ENCODE measurements around the gene ARHGEF39. TPM values are rescaled to one million over a fixed set of nuclear protein-coding genes. Genes with fewer than 3 reads are reported as not detected.

ARHGEF39 gene
- total and polyA plus RNA-seq, 10 of the 15 experiments (the other 5 are each of a cell fraction or from before 2014, with no cell fraction given): 2.0 to 28.9 (median 13.2) TPM

DNA sequence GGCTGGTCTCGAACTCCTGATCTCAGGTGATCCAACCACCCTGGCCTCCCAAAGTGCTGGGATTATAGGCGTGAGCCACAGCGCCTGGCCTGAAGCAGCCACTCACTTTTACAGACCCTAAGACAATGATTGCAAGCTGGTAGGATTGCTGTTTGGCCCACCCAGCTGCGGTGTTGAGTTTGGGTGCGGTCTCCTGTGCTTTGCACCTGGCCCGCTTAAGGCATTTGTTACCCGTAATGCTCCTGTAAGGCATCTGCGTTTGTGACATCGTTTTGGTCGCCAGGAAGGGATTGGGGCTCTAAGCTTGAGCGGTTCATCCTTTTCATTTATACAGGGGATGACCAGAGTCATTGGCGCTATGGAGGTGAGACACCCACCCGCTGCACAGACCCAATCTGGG, 10.2 kb upstream of the ARHGEF39 start:
- no peak for TF ChIP-seq JUND (IDR thresholded peaks at IDR 0.05; ENCODE audit: low read depth, low read length)
- TF ChIP-seq, protein P1, sequence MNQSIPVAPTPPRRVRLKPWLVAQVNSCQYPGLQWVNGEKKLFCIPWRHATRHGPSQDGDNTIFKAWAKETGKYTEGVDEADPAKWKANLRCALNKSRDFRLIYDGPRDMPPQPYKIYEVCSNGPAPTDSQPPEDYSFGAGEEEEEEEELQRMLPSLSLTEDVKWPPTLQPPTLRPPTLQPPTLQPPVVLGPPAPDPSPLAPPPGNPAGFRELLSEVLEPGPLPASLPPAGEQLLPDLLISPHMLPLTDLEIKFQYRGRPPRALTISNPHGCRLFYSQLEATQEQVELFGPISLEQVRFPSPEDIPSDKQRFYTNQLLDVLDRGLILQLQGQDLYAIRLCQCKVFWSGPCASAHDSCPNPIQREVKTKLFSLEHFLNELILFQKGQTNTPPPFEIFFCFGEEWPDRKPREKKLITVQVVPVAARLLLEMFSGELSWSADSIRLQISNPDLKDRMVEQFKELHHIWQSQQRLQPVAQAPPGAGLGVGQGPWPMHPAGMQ (IDR thresholded peaks at IDR 0.05; ENCODE audit: borderline replicate concordance): no peak
- TF ChIP-seq, protein P2, sequence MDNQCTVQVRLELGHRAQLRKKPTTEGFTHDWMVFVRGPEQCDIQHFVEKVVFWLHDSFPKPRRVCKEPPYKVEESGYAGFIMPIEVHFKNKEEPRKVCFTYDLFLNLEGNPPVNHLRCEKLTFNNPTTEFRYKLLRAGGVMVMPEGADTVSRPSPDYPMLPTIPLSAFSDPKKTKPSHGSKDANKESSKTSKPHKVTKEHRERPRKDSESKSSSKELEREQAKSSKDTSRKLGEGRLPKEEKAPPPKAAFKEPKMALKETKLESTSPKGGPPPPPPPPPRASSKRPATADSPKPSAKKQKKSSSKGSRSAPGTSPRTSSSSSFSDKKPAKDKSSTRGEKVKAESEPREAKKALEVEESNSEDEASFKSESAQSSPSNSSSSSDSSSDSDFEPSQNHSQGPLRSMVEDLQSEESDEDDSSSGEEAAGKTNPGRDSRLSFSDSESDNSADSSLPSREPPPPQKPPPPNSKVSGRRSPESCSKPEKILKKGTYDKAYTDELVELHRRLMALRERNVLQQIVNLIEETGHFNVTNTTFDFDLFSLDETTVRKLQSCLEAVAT (IDR thresholded peaks at IDR 0.05): 0 out of 2 replicates have a peak, but pooled peaks have one; percentile 23
- ChIA-PET POLR2A (interaction anchor here (1.1 to 1.9 kb wide), 2 partner anchors 10 to 17 kb away, joined by 3 to 11 read pairs; partner anchors contain the start of genes ARHGEF39, CCDC107 and RMRP), SMC1A (ENCODE audit: uncharacterized antibody, unreplicated experiment) (interaction anchor here (0.9 to 1.7 kb wide), 3 partner anchors 10 to 17 kb away, joined by 3 to 4 read pairs (median 3); no protein-coding TSS in a partner anchor), RAD21 (ENCODE audit: unreplicated experiment) (interaction anchor here (0.9 to 1.1 kb wide), 2 partner anchors 21 to 1272 kb away, joined by 3 to 4 read pairs; no protein-coding TSS in a partner anchor), CTCF (interaction anchor here (0.7 to 2.5 kb wide), 8 partner anchors 9 to 52 kb away, joined by 3 to 9 read pairs (median 4); partner anchors contain the start of gene ARHGEF39)
- no peak overlapping the region for H3K9ac ChIP-seq (ENCODE audit: control insufficient read depth, insufficient read depth, low read length)
- H3K4me2 ChIP-seq (ENCODE audit: control insufficient read depth, insufficient read depth): peak overlapping the region; percentile 69; the same call in 1 of the 2 replicates
- 0 out of 2 replicates have a peak overlapping the region, but pooled peaks have one; percentile 22 for H3K4me3 ChIP-seq
- no peaks in the 10 kb centered on the region for H3K79me2 ChIP-seq (ENCODE audit: control insufficient read depth, insufficient read depth, low read length)
- ATAC-seq: no peak; the same call in 2 of the 3 replicates
- H3K4me1 ChIP-seq (ENCODE audit: control insufficient read depth, insufficient read depth, low read length): peaks cover 3% of the 10 kb centered on the region
- no peaks in the 10 kb centered on the region for H3K36me3 ChIP-seq (ENCODE audit: control insufficient read depth in 2 of 2, insufficient read depth in 2 of 2, low read length in 1 of 2)
- no peak for DNase-seq (ENCODE audit: low read depth, low spot score)
- H4K20me1 ChIP-seq (ENCODE audit: control insufficient read depth, insufficient read depth): no peaks in the 10 kb centered on the region
- 44% methylated on average over 13 of the region's 13 CpGs for WGBS (ENCODE audit: insufficient coverage, insufficient replicate concordance, low lambda C conversion rate, missing lambda C conversion rate)
- H3K9me3 ChIP-seq (replicated peaks; ENCODE audit: control insufficient read depth, insufficient read depth, low read length): no peaks in the 10 kb centered on the region
- BruUV-seq (replicated peaks): no TSS peak
- H3K27ac ChIP-seq (ENCODE audit: control insufficient read depth, insufficient read depth): no peak overlapping the region
- H3K27me3 ChIP-seq (replicated peaks in 1 of 2; ENCODE audit: control insufficient read depth in 2 of 2, insufficient read depth in 2 of 2, low read length in 1 of 2): peaks cover 3 to 7% of the 10 kb centered on the region in 2 experiments
- FAIRE-seq: no peak
- in situ Hi-C loops (cut with MboI): no loop called here
- H2AFZ ChIP-seq (ENCODE audit: control insufficient read depth, low read depth, low read length): no peak overlapping the region
- intact Hi-C loops (cut with micrococcal nuclease; ENCODE audit: unreplicated experiment): no loop called here
